Ovary (tissue), 9 donors: ENCODE measurements around the gene IFNAR2. TPM values are rescaled to one million over a fixed set of nuclear protein-coding genes. Genes with fewer than 3 reads are reported as not detected.
"Not testable (repeated sequence)": the region's sequence is repeated elsewhere in the genome, so short reads cannot be mapped to it uniquely, and the experiment has no call there.

Source experiments
- DNase-seq, 5 donors: peaks; one replicate each; pipeline ENCODE4 v3.0.0-alpha.2; 2019 to 2020
- H3K27ac ChIP-seq, 2 donors: fragments of 200-600 bp; one replicate each; pipeline versions ENCODE4 v1.5.1 to v1.8.0; 2019 to 2022
- H3K27me3 ChIP-seq: fragments of 200-600 bp; one replicate; pipeline ENCODE4 v1.8.0; 2022
- H3K36me3 ChIP-seq: fragments of 200-600 bp; sonication (generic); one replicate; pipeline ENCODE4 v1.5.1; 2019
- H3K4me1 ChIP-seq: one replicate; pipeline ENCODE4 v1.8.1; 2013; ENCODE audit warnings: mild to moderate bottlenecking, moderate library complexity; ENCODE audit not compliant: insufficient read depth
- H3K4me3 ChIP-seq: fragments of 200-600 bp; sonication (generic); one replicate; pipeline ENCODE4 v1.5.1; 2017
- H3K9me3 ChIP-seq, 2 donors: fragments of 200-600 bp in 1 of 2; sonication (generic) in 1 of 2; one replicate each; pipeline versions ENCODE4 v1.5.1 to v1.8.1; 2013 to 2019; ENCODE audit warnings: mild to moderate bottlenecking in 1 of 2, moderate library complexity in 1 of 2
- EP300 ChIP-seq: sonication (generic); formaldehyde crosslinking; IDR thresholded peaks from one replicate; pipeline ENCODE4 v1.6.1; 2017; ENCODE audit warnings: antibody characterized with exemption
- POLR2A ChIP-seq: fragments of 450-650 bp; IDR thresholded peaks from one replicate; pipeline ENCODE4 v1.6.1; 2017; ENCODE audit warnings: antibody characterized with exemption, mild to moderate bottlenecking, moderate library complexity
- WGBS, 3 donors: extraction: QIAGEN DNeasy Blood & Tissue Kit in 1 of 3; methylation state at CpG; one replicate each; pipeline versions ENCODE4 v1.1.5 to v1.1.7; 2013 to 2017; 5-methylcytosine and 5-hydroxymethylcytosine counted together
- intact Hi-C, 4 donors: fragments of 100-400 bp; cut with DNase I; formaldehyde crosslinking; loops; one replicate each; pipeline versions ENCODE4 v1.11.0 to v1.15.1; 2022 to 2023
- polyA plus RNA-seq, 2 donors: library from polyadenylated mRNA; stranded (reverse); fragments of 200-250 nt in 1 of 2; fragments of 350-450 nt in 1 of 2; fragmentation: Illumina TruSeq in 1 of 2; extraction: RNeasy Lipid Tissue Mini Kit (QIAGEN cat#74804) in 1 of 2; gene quantifications; one replicate each; pipeline ENCODE4 v1.2.3, GENCODE V29; 2013 to 2014
- total RNA-seq, 7 donors: library from RNA; depleted of rRNA in 2 of 7; stranded (reverse); fragments of >200 nt in 2 of 7; fragmentation: NEBNext Ultra II Directional in 3 of 7; extraction: Animal tissue kit (Norgen Biotek cat#: 25700) in 3 of 7; gene quantifications; one replicate each; pipeline versions ENCODE4 v1.1.0 to v1.2.4, GENCODE V29; 2016 to 2023
- TF ChIP-seq, protein P1 (sequence below), 3 donors: fragments of 450-650 bp in 2 of 3; fragments of 200-600 bp in 1 of 3; IDR thresholded peaks; one replicate each; pipeline versions ENCODE4 v1.5.1 to v1.8.0; 2016 to 2022; ENCODE audit warnings: antibody characterized with exemption in 3 of 3, mild to moderate bottlenecking in 1 of 3
- donor health status: DM: no; HTN: no; CAD: no; lungs with moderate emphysema.
- donor health status: DM: no; HTN: no; CAD: no.
- donor health status: Bipolar disorder and iron deficiency.
- donor health status: DM: yes; HTN: yes; CAD: no.
- donor health status: DM: no; HTN: no; CAD: no.
- donor health status: DM: yes; HTN: yes; CAD: no.

Gene IFNAR2
- total and polyA plus RNA-seq, 9 donors, result 10.8 to 30.4 (median 20.5) TPM

DNA sequence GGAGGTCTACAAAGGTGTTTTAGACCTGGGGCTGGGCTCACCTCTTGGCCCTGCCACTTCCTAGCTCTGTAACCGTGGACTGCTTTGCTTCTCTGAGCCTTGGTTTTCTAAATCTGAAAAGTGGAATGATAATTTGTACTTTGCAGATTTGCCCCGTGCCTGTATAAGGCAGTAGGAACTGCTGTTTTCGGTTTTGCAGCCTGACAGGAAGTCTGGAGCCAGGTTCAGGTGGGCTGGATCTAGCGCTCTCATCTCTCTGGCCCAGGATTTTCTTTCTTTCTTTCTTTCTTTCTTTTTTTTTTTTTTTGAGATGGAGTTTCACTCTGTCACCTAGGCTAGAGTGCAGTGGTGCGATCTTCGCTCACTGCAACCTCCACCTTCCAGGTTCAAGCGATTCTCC, 17.2 kb downstream of the IFNAR2 start:
- intact Hi-C loops, result no loop called here
- TF ChIP-seq, protein P1, sequence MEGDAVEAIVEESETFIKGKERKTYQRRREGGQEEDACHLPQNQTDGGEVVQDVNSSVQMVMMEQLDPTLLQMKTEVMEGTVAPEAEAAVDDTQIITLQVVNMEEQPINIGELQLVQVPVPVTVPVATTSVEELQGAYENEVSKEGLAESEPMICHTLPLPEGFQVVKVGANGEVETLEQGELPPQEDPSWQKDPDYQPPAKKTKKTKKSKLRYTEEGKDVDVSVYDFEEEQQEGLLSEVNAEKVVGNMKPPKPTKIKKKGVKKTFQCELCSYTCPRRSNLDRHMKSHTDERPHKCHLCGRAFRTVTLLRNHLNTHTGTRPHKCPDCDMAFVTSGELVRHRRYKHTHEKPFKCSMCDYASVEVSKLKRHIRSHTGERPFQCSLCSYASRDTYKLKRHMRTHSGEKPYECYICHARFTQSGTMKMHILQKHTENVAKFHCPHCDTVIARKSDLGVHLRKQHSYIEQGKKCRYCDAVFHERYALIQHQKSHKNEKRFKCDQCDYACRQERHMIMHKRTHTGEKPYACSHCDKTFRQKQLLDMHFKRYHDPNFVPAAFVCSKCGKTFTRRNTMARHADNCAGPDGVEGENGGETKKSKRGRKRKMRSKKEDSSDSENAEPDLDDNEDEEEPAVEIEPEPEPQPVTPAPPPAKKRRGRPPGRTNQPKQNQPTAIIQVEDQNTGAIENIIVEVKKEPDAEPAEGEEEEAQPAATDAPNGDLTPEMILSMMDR (IDR thresholded peaks at IDR 0.05), result no peak
- TF ChIP-seq POLR2A (no peak), EP300 (no peak)
- H3K4me1 ChIP-seq, result no peaks in the 10 kb centered on the region
- no peaks in the 10 kb centered on the region for H3K9me3 ChIP-seq
- 94 to 97% (median 96%) methylated on average over 7 of the region's 7 CpGs for WGBS, 3 donors
- no peak overlapping the region for H3K4me3 ChIP-seq
- H3K27me3 ChIP-seq, result no peaks in the 10 kb centered on the region
- H3K27ac ChIP-seq, result no peak overlapping the region
- DNase-seq, result no peak
- no peaks in the 10 kb centered on the region for H3K36me3 ChIP-seq

DNA sequence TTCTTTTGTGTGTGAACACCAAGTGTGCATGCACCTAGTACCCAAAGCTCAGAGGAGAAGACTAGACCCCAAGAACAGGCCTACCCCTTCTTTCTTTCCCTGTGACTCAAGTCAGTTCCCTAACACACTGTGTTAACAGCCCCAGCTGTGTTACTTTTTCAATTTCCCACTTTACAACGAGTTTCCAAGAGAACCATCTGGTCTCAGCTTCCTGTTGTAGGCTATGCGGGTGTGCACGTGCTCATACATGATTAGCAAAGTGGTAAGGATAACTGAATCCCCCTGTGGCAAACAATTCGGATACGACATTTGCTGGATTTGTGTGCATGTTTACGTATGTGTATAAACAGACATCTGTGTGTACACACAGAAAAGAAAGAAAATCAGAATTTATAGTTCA, 17.9 kb downstream of the IFNAR2 start:
- H3K9me3 ChIP-seq, result no peaks in the 10 kb centered on the region
- WGBS, 3 donors, result 65 to 77% (median 72%) methylated on average over 6 of the region's 6 CpGs
- no peak overlapping the region for H3K4me3 ChIP-seq
- H3K27me3 ChIP-seq, result no peaks in the 10 kb centered on the region
- no peak for DNase-seq
- intact Hi-C loops, result no loop called here
- TF ChIP-seq POLR2A, result no peak
- TF ChIP-seq, protein P1 (IDR thresholded peaks at IDR 0.05), result no peak
- no peak for TF ChIP-seq EP300
- H3K4me1 ChIP-seq, result no peaks in the 10 kb centered on the region
- H3K27ac ChIP-seq, result no peak overlapping the region
- no peaks in the 10 kb centered on the region for H3K36me3 ChIP-seq

DNA sequence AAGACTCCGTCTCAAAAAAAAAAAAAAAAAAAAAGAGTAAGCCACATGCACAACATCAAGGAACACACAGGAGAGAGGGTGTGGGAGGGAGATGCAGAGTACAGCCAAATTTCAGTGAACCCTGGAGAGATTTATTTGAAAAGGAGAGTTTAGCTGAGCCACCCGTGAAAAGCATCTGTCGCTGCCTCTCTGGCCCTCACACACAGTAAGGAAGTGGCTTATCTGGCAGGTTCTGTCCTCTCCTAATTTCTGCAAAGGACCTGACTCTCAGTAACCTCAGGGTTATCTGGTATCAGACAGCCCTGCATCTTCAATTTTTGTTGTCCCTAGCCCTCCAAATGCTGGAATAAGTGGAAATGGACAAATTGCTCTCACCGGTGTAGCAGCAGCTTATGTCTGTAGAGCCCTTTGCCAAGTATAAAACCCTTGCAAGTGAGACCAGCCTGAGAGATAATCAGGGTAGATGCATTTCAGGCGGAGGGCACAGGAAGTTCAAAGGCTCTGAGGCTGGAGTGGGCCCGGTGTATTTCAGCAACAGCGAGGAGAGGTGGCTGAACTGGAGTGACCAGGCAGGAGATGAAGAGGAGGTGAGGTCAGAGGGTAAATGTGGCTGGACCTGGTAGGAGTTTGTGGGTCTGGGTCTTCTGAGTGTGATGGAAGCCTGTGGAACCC, 19.7 kb downstream of the IFNAR2 start:
- WGBS, 3 donors, result 74 to 81% (median 74%) methylated on average over 7 of the region's 7 CpGs

DNA sequence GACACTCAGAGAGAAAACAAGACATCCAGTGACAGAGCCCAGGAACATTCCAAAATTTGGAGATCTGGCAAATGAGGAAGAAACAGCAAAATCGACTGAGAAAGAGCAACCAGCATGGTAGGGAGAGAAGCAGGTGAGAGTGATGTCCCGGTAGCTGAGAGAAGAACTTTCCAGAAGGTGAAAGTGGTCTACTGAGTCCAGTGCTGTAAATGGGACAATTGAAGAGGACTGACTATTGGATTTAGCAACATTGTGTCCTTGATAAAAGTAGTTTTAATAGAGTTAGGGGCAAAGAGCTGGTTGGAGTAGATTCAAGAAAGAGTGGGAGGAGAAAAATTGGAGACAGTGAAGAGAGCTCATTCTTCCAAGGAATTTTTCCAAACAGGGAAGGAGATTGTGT, 21.4 kb downstream of the IFNAR2 start:
- Histone ChIP-seq H3K27me3 (no peaks in the 10 kb centered on the region), H3K4me1 (no peaks in the 10 kb centered on the region), H3K36me3 (no peaks in the 10 kb centered on the region), H3K27ac (no peak overlapping the region), H3K4me3 (no peak overlapping the region), H3K9me3 (no peaks in the 10 kb centered on the region)
- intact Hi-C loops, result no loop called here
- TF ChIP-seq EP300 (no peak), POLR2A (no peak)
- TF ChIP-seq, protein P1 (IDR thresholded peaks at IDR 0.05), result no peak
- 62 to 76% (median 64%) methylated on average over 2 of the region's 2 CpGs for WGBS, 3 donors
- no peak for DNase-seq

More for the DNA sequence above, 19.7 kb downstream of the IFNAR2 start:
- intact Hi-C loops, result no loop called here
- Histone ChIP-seq H3K27ac (no peak overlapping the region), H3K4me3 (no peak overlapping the region), H3K36me3 (no peaks in the 10 kb centered on the region), H3K4me1 (no peaks in the 10 kb centered on the region), H3K9me3 (no peaks in the 10 kb centered on the region), H3K27me3 (no peaks in the 10 kb centered on the region)
- no peak for DNase-seq
- TF ChIP-seq POLR2A, result no peak
- TF ChIP-seq, protein P1 (IDR thresholded peaks at IDR 0.05), result no peak
- TF ChIP-seq EP300, result no peak

DNA sequence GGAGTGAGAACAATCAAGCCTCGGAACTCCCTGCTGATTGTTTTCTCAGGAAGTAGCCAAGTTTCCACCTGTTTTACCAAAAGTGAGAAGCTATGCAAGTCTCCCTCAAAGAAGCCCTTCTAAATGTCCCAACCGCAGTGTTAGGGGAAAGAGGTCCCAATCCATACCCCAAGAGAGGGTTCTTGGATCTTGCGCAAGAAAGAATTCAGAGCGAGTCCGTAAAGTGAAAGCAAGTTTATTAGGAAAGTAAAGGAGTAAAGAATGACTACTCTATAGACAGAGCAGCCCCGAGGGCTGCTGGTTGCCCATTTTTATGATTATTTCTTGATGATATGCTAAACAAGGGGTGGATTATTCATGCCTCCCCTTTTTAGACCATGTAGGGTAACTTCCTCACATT, 23.6 kb downstream of the IFNAR2 start:
- H3K4me3 ChIP-seq, H3K9me3 ChIP-seq, H3K4me1 ChIP-seq, H3K27ac ChIP-seq, DNase-seq, H3K27me3 ChIP-seq, H3K36me3 ChIP-seq, intact Hi-C loops: not testable (repeated sequence)
- 85 to 93% (median 88%) methylated on average over 6 of the region's 6 CpGs for WGBS, 3 donors
